ENCODE results near the gene S100A11.

S100A11 gene

DNA sequence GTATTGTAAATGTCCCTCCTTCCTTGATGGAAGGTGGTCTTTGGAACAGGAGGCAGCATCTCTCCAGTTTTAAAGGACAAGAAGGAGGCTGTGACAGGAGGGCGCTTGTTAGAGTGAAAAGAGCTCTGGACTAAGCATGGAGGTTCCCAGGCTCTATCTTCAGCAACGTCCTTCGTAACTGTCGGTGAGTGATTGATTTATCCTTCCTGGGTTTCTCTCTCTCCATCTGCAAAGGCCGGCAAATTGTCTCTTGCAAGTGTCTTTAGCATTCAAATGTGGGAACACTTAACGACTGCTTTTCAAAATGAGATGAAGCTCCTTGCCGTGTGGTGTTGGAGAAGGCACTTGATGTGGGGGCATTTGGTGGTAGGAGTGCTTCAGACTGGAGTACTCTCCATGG is 15.2 kb downstream of the S100A11 start:
- Histone ChIP-seq H3K27me3 (peaks cover 8% of the 10 kb centered on the region), H3K27ac (no peak overlapping the region), H3K36me3 (no peaks in the 10 kb centered on the region), H3K4me1 (ENCODE audit: control insufficient read depth in 1 of 2, insufficient read depth in 1 of 2, low read depth in 1 of 2, low read length in 1 of 2) (no peaks in the 10 kb centered on the region), H3K9me3 (no peaks in the 10 kb centered on the region), H3K4me3 (ENCODE audit: low read depth in 1 of 2, low read length in 1 of 2) (no peak overlapping the region)
- TF ChIP-seq, protein P1, sequence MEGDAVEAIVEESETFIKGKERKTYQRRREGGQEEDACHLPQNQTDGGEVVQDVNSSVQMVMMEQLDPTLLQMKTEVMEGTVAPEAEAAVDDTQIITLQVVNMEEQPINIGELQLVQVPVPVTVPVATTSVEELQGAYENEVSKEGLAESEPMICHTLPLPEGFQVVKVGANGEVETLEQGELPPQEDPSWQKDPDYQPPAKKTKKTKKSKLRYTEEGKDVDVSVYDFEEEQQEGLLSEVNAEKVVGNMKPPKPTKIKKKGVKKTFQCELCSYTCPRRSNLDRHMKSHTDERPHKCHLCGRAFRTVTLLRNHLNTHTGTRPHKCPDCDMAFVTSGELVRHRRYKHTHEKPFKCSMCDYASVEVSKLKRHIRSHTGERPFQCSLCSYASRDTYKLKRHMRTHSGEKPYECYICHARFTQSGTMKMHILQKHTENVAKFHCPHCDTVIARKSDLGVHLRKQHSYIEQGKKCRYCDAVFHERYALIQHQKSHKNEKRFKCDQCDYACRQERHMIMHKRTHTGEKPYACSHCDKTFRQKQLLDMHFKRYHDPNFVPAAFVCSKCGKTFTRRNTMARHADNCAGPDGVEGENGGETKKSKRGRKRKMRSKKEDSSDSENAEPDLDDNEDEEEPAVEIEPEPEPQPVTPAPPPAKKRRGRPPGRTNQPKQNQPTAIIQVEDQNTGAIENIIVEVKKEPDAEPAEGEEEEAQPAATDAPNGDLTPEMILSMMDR (IDR thresholded peaks at IDR 0.05), result no peak

DNA sequence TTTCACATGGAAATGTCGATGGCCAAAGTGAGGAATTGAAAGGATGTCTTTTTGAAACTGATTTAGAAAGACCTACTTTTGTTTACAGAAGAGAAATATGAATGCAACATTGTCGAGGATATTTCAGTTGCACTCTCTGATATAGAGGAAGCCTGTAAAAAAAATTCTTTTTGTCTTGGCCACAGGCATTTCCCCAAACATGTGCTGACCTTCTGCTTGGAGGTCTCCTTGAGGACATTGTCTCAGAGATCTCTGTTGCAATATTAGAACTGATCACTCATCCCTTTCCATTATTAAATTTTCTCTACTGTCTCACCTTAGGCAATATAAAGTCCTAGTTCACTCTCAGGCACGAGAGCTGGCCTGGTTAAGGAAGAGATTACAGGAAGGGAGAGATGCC is 16.0 kb downstream of the S100A11 start:
- Histone ChIP-seq H3K4me1 (ENCODE audit: control insufficient read depth in 1 of 2, insufficient read depth in 1 of 2, low read depth in 1 of 2, low read length in 1 of 2) (no peaks in the 10 kb centered on the region), H3K36me3 (no peaks in the 10 kb centered on the region), H3K4me3 (ENCODE audit: low read depth in 1 of 2, low read length in 1 of 2) (no peak overlapping the region), H3K27me3 (peaks cover 12% of the 10 kb centered on the region), H3K27ac (no peak overlapping the region), H3K9me3 (no peaks in the 10 kb centered on the region)
- TF ChIP-seq, protein P1 (IDR thresholded peaks at IDR 0.05), result no peak

DNA sequence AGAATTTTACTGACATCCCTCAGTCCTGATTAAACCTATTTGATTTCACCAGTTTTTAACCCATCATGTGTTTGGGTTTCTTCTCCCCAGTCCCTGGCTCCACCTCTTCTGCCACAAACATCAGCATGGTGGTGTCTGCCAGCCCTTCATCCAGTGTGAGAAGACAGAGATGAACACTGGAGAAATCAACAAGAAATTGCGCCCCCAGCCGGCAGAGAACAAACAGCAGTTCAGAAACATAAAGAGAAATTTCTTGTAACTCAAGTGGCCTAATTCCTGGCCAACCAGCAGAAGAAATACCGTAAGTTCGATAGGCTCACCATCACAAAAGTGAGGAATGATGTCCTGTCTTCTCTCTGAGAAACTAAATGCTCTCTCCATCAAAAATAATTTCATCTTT is 18.3 kb downstream of the S100A11 start:
- Histone ChIP-seq H3K36me3 (no peaks in the 10 kb centered on the region), H3K27me3 (peaks cover 12% of the 10 kb centered on the region), H3K9me3 (no peaks in the 10 kb centered on the region), H3K4me3 (ENCODE audit: low read depth in 1 of 2, low read length in 1 of 2) (no peak overlapping the region), H3K4me1 (ENCODE audit: control insufficient read depth in 1 of 2, insufficient read depth in 1 of 2, low read depth in 1 of 2, low read length in 1 of 2) (no peaks in the 10 kb centered on the region), H3K27ac (no peak overlapping the region)
- TF ChIP-seq, protein P1 (IDR thresholded peaks at IDR 0.05), result no peak

DNA sequence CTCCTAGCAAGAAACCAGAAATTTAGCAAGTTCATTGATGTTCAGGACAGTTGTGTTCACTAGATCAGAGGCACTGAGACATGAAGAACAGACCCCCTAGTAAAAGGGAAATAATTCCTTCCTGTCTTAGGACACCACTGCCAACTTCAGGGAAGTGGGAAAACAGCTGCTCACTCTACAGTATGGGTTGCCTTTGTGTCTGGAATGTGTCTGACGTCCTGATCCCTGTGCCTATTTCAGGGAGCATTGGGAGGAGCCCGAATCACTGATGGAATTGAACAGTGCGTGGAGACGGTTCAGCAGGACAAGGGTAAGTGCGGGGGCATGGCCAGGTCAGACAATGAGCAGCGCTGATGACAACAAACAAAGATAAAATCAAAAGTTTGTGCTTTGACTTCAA is 21.0 kb downstream of the S100A11 start:
- no peaks in the 10 kb centered on the region for H3K36me3 ChIP-seq
- no peaks in the 10 kb centered on the region for H3K9me3 ChIP-seq
- TF ChIP-seq, protein P1 (IDR thresholded peaks at IDR 0.05), result no peak

DNA sequence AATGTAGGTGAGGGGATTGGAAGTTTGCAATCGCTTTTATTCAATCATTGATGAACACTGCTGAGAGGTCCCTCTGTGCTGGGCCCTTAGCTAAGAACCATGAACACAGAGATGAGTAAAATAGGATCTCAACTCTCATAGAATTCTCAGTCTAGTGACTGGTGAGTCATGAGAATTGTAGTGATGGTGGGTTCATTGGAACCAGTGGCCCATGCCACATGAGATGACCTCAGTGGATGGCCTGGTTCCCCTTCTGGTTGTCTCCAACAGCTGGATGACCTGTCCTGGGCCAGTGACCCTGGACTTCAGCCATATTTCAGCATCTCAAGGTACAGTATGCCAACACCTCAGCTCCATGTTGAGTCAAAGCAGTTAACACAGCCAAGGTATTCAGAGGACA is 21.9 kb downstream of the S100A11 start:
- Histone ChIP-seq H3K4me1 (ENCODE audit: control insufficient read depth in 1 of 2, insufficient read depth in 1 of 2, low read depth in 1 of 2, low read length in 1 of 2) (no peaks in the 10 kb centered on the region), H3K36me3 (no peaks in the 10 kb centered on the region), H3K27ac (no peak overlapping the region), H3K9me3 (no peaks in the 10 kb centered on the region), H3K4me3 (ENCODE audit: low read depth in 1 of 2, low read length in 1 of 2) (no peak overlapping the region), H3K27me3 (peaks cover 12% of the 10 kb centered on the region)
- TF ChIP-seq, protein P1 (IDR thresholded peaks at IDR 0.05), result no peak

More for the DNA sequence above, 21.0 kb downstream of the S100A11 start:
- H3K27me3 ChIP-seq, result peaks cover 12% of the 10 kb centered on the region
- no peak overlapping the region for H3K4me3 ChIP-seq (ENCODE audit: low read depth in 1 of 2, low read length in 1 of 2)
- H3K4me1 ChIP-seq (ENCODE audit: control insufficient read depth in 1 of 2, insufficient read depth in 1 of 2, low read depth in 1 of 2, low read length in 1 of 2), result no peaks in the 10 kb centered on the region
- no peak overlapping the region for H3K27ac ChIP-seq

Measured in neutrophil (primary cell).